Endodermal cell (in vitro differentiated cells): ENCODE measurements around the gene RGS6. TPM values are rescaled to one million over a fixed set of nuclear protein-coding genes. Genes with fewer than 3 reads are reported as not detected.

Experiments
- DNase-seq: peaks from one replicate; pipeline ENCODE4 v3.0.0-alpha.2; 2017
- H3K27ac ChIP-seq: 2 replicates; pipeline ENCODE4 v1.5.1; 2013; ENCODE audit warnings: mild to moderate bottlenecking, low read depth, low read length, moderate library complexity
- H3K27me3 ChIP-seq: 2 replicates; pipeline ENCODE4 v1.6.1; 2013; ENCODE audit warnings: mild to moderate bottlenecking, low read length, moderate library complexity; ENCODE audit not compliant: insufficient read depth, control insufficient read depth, poor library complexity, severe bottlenecking
- H3K36me3 ChIP-seq: 2 replicates; pipeline ENCODE4 v1.7.0; 2013; ENCODE audit warnings: mild to moderate bottlenecking, low read length, moderate library complexity; ENCODE audit not compliant: control insufficient read depth, insufficient read depth
- H3K4me1 ChIP-seq: one replicate; pipeline ENCODE4 v1.7.0; 2013; ENCODE audit warnings: low read length; ENCODE audit not compliant: control insufficient read depth, insufficient read depth
- H3K4me3 ChIP-seq: 2 replicates; pipeline ENCODE4 v1.5.1; 2013; ENCODE audit warnings: mild to moderate bottlenecking, low read length, moderate library complexity
- H3K9ac ChIP-seq: 2 replicates; pipeline ENCODE4 v1.6.1; 2013; ENCODE audit warnings: mild to moderate bottlenecking, low read length, moderate library complexity; ENCODE audit not compliant: poor library complexity, severe bottlenecking; ENCODE audit errors: extremely low read depth
- H3K9me3 ChIP-seq: 2 replicates; pipeline ENCODE4 v1.6.1; 2013; ENCODE audit warnings: mild to moderate bottlenecking, low read length, moderate library complexity; ENCODE audit not compliant: control insufficient read depth
- H3K27ac Mint-ChIP-seq: 2 replicates; pipeline ENCODE4 v1.8.0; 2020; ENCODE audit warnings: mixed read lengths
- H3K27me3 Mint-ChIP-seq: 2 replicates; pipeline ENCODE4 v1.8.0; 2021; ENCODE audit warnings: mild to moderate bottlenecking, mixed read lengths; ENCODE audit not compliant: insufficient read depth
- H3K36me3 Mint-ChIP-seq: 2 replicates; pipeline ENCODE4 v1.8.0; 2020; ENCODE audit warnings: low read depth, mixed read lengths
- H3K4me1 Mint-ChIP-seq: 2 replicates; pipeline ENCODE4 v1.8.0; 2020; ENCODE audit warnings: mixed read lengths
- H3K4me3 Mint-ChIP-seq: 2 replicates; pipeline ENCODE4 v1.8.0; 2020; ENCODE audit warnings: mild to moderate bottlenecking, moderate library complexity, mixed read lengths
- H3K9me3 Mint-ChIP-seq: 2 replicates; pipeline ENCODE4 v1.8.0; 2020; ENCODE audit warnings: mild to moderate bottlenecking, mixed read lengths
- CTCF ChIP-seq: fragments of 200-600 bp; sonication (generic); conservative IDR thresholded peaks from 2 replicates; pipeline ENCODE4 v1.5.0; 2021; ENCODE audit warnings: antibody characterized with exemption, mild to moderate bottlenecking
- WGBS, 2 experiments: methylation state at CpG; one replicate each; pipeline versions ENCODE4 v1.1.5 to v1.1.7; 2013; ENCODE audit warnings: missing lambda C conversion rate in 2 of 2, mixed read lengths in 1 of 2; ENCODE audit not compliant: insufficient coverage in 1 of 2, insufficient read length in 1 of 2; 5-methylcytosine and 5-hydroxymethylcytosine counted together
- total RNA-seq, 2 donors: library from RNA; stranded (reverse); fragmentation: NEBNext Ultra II Directional in 1 of 2; extraction: Animal tissue kit (Norgen Biotek cat#: 25700) in 1 of 2; gene quantifications; 2 replicates in 1 of 2; 3 replicates in 1 of 2; pipeline ENCODE4 v1.2.1, GENCODE V29; 2021

Gene RGS6
- total RNA-seq, 2 donors from 2014 or later, result 10.1 to 16.3 TPM

- peaks cover 6% of the 10 kb centered on the region for H3K36me3 Mint-ChIP-seq
- Histone ChIP-seq H3K4me1 (no peaks in the 10 kb centered on the region), H3K27me3 (no peaks in the 10 kb centered on the region), H3K9me3 (peaks cover 26% of the 10 kb centered on the region), H3K9ac (no peak overlapping the region), H3K27ac (no peak overlapping the region), H3K36me3 (no peaks in the 10 kb centered on the region), H3K4me3 (no peak overlapping the region)
- H3K9me3 Mint-ChIP-seq, result peaks cover 27% of the 10 kb centered on the region
- WGBS, 2 experiments, result 86% methylated on average over 1 of the region's 1 CpG; no CpG with 5 or more reads in 1 of the 2 experiments
- DNase-seq, result no peak
- H3K4me1 Mint-ChIP-seq, result no peaks in the 10 kb centered on the region
- no peak overlapping the region for H3K27ac Mint-ChIP-seq
- no peaks in the 10 kb centered on the region for H3K27me3 Mint-ChIP-seq
- no peak for TF ChIP-seq CTCF
- no peak overlapping the region for H3K4me3 Mint-ChIP-seq
These were observed 284.9 kb downstream of the RGS6 start for GRCh38 chr14:72217135-72217534.

- Mint-ChIP-seq H3K9me3 (peaks cover 24% of the 10 kb centered on the region), H3K4me3 (no peak overlapping the region)
- 93% methylated on average over 1 of the region's 1 CpG; no CpG with 5 or more reads in 1 of the 2 experiments for WGBS, 2 experiments
These were observed 289.8 kb downstream of the RGS6 start for GRCh38 chr14:72222046-72222445.

DNA sequence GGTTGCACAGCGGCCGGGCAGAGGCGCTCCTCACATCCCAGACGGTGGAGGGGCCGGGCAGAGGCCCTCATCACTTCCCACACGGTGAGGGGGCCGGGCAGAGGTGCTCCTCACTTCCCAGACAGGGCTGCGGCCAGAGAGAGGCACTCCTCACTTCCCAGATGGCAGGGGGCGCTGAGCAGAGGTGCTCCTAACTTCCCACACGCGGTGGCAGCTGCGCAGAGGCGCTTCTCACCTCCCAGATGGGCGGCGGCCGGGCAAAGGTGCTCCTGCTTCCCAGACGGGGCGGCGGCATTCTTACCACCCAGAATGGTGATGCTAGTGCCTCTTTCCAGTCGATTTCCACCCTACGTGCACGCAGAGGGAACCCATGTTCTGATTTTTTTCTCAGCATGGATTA, 304.4 kb downstream of the RGS6 start:
- Mint-ChIP-seq H3K27me3 (no peaks in the 10 kb centered on the region), H3K4me3 (no peak overlapping the region), H3K36me3 (peaks cover 4% of the 10 kb centered on the region), H3K27ac (no peak overlapping the region), H3K9me3 (peaks cover 12% of the 10 kb centered on the region), H3K4me1 (no peaks in the 10 kb centered on the region)
- Histone ChIP-seq H3K4me1 (no peaks in the 10 kb centered on the region), H3K9me3 (no peaks in the 10 kb centered on the region), H3K27me3 (no peaks in the 10 kb centered on the region), H3K4me3 (no peak overlapping the region), H3K9ac (no peak overlapping the region), H3K27ac (no peak overlapping the region), H3K36me3 (no peaks in the 10 kb centered on the region)
- 82 to 88% methylated on average over 16 to 22 of the region's 22 CpGs for WGBS, 2 experiments
- no peak for TF ChIP-seq CTCF
- no peak for DNase-seq

More at GRCh38 chr14:72222046-72222445, 289.8 kb downstream of the RGS6 start:
- Histone ChIP-seq H3K4me1 (no peaks in the 10 kb centered on the region), H3K9ac (no peak overlapping the region), H3K36me3 (no peaks in the 10 kb centered on the region), H3K9me3 (peaks cover 26% of the 10 kb centered on the region), H3K4me3 (peak overlapping the region; percentile 34), H3K27ac (no peak overlapping the region), H3K27me3 (no peaks in the 10 kb centered on the region)
- H3K4me1 Mint-ChIP-seq, result no peaks in the 10 kb centered on the region
- no peak overlapping the region for H3K27ac Mint-ChIP-seq
- no peaks in the 10 kb centered on the region for H3K27me3 Mint-ChIP-seq
- DNase-seq, result no peak
- TF ChIP-seq CTCF, result no peak
- peaks cover 6% of the 10 kb centered on the region for H3K36me3 Mint-ChIP-seq
